ENCODE data around the gene TAL1.

- TF ChIP-seq, protein P1, sequence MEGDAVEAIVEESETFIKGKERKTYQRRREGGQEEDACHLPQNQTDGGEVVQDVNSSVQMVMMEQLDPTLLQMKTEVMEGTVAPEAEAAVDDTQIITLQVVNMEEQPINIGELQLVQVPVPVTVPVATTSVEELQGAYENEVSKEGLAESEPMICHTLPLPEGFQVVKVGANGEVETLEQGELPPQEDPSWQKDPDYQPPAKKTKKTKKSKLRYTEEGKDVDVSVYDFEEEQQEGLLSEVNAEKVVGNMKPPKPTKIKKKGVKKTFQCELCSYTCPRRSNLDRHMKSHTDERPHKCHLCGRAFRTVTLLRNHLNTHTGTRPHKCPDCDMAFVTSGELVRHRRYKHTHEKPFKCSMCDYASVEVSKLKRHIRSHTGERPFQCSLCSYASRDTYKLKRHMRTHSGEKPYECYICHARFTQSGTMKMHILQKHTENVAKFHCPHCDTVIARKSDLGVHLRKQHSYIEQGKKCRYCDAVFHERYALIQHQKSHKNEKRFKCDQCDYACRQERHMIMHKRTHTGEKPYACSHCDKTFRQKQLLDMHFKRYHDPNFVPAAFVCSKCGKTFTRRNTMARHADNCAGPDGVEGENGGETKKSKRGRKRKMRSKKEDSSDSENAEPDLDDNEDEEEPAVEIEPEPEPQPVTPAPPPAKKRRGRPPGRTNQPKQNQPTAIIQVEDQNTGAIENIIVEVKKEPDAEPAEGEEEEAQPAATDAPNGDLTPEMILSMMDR (IDR thresholded peaks at IDR 0.05), result no peak
- TF ChIP-seq EZH2 (IDR thresholded peaks at IDR 0.05) (no peak), EZH2phosphoT487 (IDR thresholded peaks at IDR 0.05) (no peak)
These were observed 51.4 kb downstream of the TAL1 start for GRCh38 chr1:47180603-47181094.
